Fibroblast of lung (primary cell): ENCODE results near the gene OR7A5. TPM values are rescaled to one million over a fixed set of nuclear protein-coding genes. Genes with fewer than 3 reads are reported as not detected.

Source experiments
- DNase-seq, 2 donors: peaks; one replicate each; pipeline versions ENCODE4 v3.0.0 to v3.0.0-alpha.2; 2010; ENCODE audit warnings: low read depth in 2 of 2
- H2AFZ ChIP-seq: 2 replicates; pipeline ENCODE4 v1.5.1; 2012; ENCODE audit warnings: low read length, control low read depth, inconsistent platforms
- H3K27ac ChIP-seq: 2 replicates; pipeline ENCODE4 v1.5.1; 2011; ENCODE audit warnings: low read length, control low read depth; ENCODE audit not compliant: insufficient read depth
- H3K27me3 ChIP-seq: 2 replicates; pipeline ENCODE4 v1.5.1; 2011; ENCODE audit warnings: mild to moderate bottlenecking, low read length; ENCODE audit not compliant: control insufficient read depth, insufficient read depth
- H3K36me3 ChIP-seq: 2 replicates; pipeline ENCODE4 v1.5.1; 2011; ENCODE audit warnings: low read length; ENCODE audit not compliant: control insufficient read depth, insufficient read depth
- H3K4me1 ChIP-seq: 2 replicates; pipeline ENCODE4 v1.5.1; 2011; ENCODE audit warnings: low read length; ENCODE audit not compliant: control insufficient read depth, insufficient read depth; ENCODE audit errors: extremely low read depth
- H3K4me2 ChIP-seq: 2 replicates; pipeline ENCODE4 v1.5.1; 2011; ENCODE audit warnings: low read length, control low read depth; ENCODE audit not compliant: insufficient read depth; ENCODE audit errors: extremely low read depth
- H3K4me3 ChIP-seq, 4 experiments: fragments of 200-600 bp in 1 of 4; sonication (generic) in 1 of 4; replicated peaks in 1 of 4; 2 replicates each; pipeline ENCODE4 v1.5.1; 2011 to 2016; ENCODE audit warnings: low read length in 4 of 4, low read depth in 3 of 4, mild to moderate bottlenecking in 3 of 4, control low read depth in 2 of 4, inconsistent platforms in 1 of 4, mixed read lengths in 1 of 4; ENCODE audit not compliant: insufficient read depth in 1 of 4; ENCODE audit errors: control extremely low read depth in 1 of 4
- H3K79me2 ChIP-seq: 2 replicates; pipeline ENCODE4 v1.5.1; 2012; ENCODE audit warnings: mild to moderate bottlenecking, low read length, inconsistent platforms; ENCODE audit not compliant: control insufficient read depth, insufficient read depth
- H3K9ac ChIP-seq: 2 replicates; pipeline ENCODE4 v1.5.1; 2011; ENCODE audit warnings: mild to moderate bottlenecking, low read length, control low read depth; ENCODE audit not compliant: insufficient read depth
- H3K9me3 ChIP-seq: 2 replicates; pipeline ENCODE4 v1.5.1; 2012; ENCODE audit warnings: low read depth, low read length; ENCODE audit not compliant: control insufficient read depth, insufficient read depth
- H4K20me1 ChIP-seq: 2 replicates; pipeline ENCODE4 v1.5.1; 2011; ENCODE audit warnings: low read length; ENCODE audit not compliant: control insufficient read depth, insufficient read depth; ENCODE audit errors: extremely low read depth
- CTCF ChIP-seq, 2 donors: IDR thresholded peaks in 1 of 2; conservative IDR thresholded peaks in 1 of 2; 1 replicate in 1 of 2; 2 replicates in 1 of 2; pipeline ENCODE4 v1.5.1; 2011 to 2012; ENCODE audit warnings: low read length in 2 of 2, control low read depth in 1 of 2, inconsistent platforms in 1 of 2, low read depth in 1 of 2, mild to moderate bottlenecking in 1 of 2
- EZH2 ChIP-seq: IDR thresholded peaks from 2 replicates; pipeline ENCODE4 v1.5.1; 2012; ENCODE audit warnings: low read length, control low read depth, mild to moderate bottlenecking; ENCODE audit errors: missing control alignments
- polyA plus RNA-seq, 2 donors: library from polyadenylated mRNA; depleted of rRNA in 1 of 2; stranded (reverse) in 1 of 2; unstranded in 1 of 2; fragments of >200 nt; gene quantifications; 2 replicates each; pipeline ENCODE4 v1.2.1, GENCODE V29; 2011 to 2012; ENCODE audit warnings: missing spikeins in 1 of 2
- total RNA-seq: library from RNA; depleted of rRNA; stranded (reverse); fragments of >200 nt; gene quantifications from 2 replicates; pipeline ENCODE4 v1.2.1, GENCODE V29; 2014

OR7A5 gene
- total and polyA plus RNA-seq, 2 donors (not counting 1 experiment from before 2014, with no cell fraction given), result not detected

DNA sequence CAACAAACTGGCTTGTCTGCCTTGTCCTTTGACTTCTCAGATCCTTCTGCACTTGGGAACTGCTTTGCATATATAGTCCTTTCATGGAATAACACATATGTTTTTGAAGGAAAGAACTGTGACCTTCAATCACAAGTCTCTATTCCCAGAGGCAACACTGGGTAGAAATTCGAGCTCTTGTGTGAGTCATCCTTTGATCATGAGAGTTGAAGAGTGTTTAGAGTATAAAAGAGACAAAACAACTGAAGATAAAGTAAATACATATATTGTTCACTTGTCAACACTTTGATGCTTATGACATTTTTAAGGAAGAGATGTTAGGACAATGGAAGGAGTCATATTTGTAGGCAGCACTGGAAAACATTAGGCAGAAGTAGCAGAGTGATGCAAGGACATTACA, 5.2 kb upstream of the OR7A5 start:
- Histone ChIP-seq H3K36me3 (no peaks in the 10 kb centered on the region), H3K27me3 (no peaks in the 10 kb centered on the region), H2AFZ (no peak overlapping the region), H4K20me1 (no peaks in the 10 kb centered on the region), H3K27ac (no peak overlapping the region), H3K79me2 (no peaks in the 10 kb centered on the region), H3K9ac (no peak overlapping the region), H3K4me1 (no peaks in the 10 kb centered on the region), H3K4me3 (no peak overlapping the region), H3K4me2 (no peak overlapping the region), H3K9me3 (no peaks in the 10 kb centered on the region)
- DNase-seq, result no peak
- TF ChIP-seq CTCF (conservative IDR thresholded peaks at IDR 0.05 in 1 of 2, IDR thresholded peaks at IDR 0.05 in 1 of 2; ENCODE audit: low read depth in 1 of 2, low read length in 2 of 2) (no peak), EZH2 (no peak)

DNA sequence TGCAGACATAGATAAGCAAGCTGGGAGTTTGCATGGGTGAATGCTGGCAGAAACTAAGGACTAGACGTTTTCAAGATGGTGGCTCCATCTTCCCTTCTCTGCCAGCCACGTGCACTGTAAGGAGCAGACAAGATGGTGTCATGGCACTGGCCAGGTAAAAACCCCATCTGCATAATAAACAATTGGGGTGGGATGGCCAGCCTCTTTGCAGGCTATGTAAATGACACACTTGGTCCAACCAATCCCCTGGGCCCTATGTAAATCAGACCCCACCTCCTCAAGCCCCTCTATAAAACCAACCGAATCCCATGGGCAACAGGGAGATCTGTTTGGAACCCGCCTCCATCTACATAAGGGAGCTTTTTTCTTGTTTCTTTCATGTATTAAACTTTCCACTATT, 2.4 kb upstream of the OR7A5 start:
- TF ChIP-seq EZH2 (no peak), CTCF (conservative IDR thresholded peaks at IDR 0.05 in 1 of 2, IDR thresholded peaks at IDR 0.05 in 1 of 2; ENCODE audit: low read depth in 1 of 2, low read length in 2 of 2) (no peak)
- H3K79me2 ChIP-seq, result no peaks in the 10 kb centered on the region

DNA sequence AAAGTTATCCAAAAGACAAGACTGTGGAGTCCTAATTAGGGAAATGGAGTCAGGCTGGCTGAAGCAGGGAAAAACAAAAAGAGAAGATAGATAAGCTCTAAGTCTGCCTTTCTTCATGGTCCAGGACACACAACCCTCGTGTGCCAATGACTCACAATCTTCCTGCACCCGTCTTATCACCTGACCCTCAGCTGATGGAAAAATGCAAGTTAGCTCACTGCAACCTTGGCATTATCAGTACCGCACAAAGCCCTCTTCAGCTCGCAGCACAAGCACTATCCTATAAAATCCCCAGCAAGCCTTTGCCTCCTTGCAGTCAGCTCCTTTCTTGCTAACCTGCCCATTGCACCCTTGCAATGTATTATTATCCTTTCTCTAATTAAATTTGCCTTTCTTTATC, 4.3 kb downstream of the OR7A5 start:
- H4K20me1 ChIP-seq, result no peaks in the 10 kb centered on the region
- no peak overlapping the region for H3K27ac ChIP-seq
- H3K36me3 ChIP-seq, result no peaks in the 10 kb centered on the region
- TF ChIP-seq EZH2, result no peak
- TF ChIP-seq CTCF (conservative IDR thresholded peaks at IDR 0.05 in 1 of 2, IDR thresholded peaks at IDR 0.05 in 1 of 2; ENCODE audit: low read depth in 1 of 2, low read length in 2 of 2), result no peak
- no peaks in the 10 kb centered on the region for H3K79me2 ChIP-seq
- no peaks in the 10 kb centered on the region for H3K27me3 ChIP-seq
- H3K9me3 ChIP-seq, result no peaks in the 10 kb centered on the region
- H2AFZ ChIP-seq, result no peak overlapping the region
- no peak overlapping the region for H3K9ac ChIP-seq
- no peak overlapping the region for H3K4me2 ChIP-seq
- H3K4me1 ChIP-seq, result no peaks in the 10 kb centered on the region
- no peak for DNase-seq
- no peak overlapping the region for H3K4me3 ChIP-seq

More for the DNA sequence above, 2.4 kb upstream of the OR7A5 start:
- Histone ChIP-seq H2AFZ (no peak overlapping the region), H4K20me1 (no peaks in the 10 kb centered on the region), H3K27me3 (no peaks in the 10 kb centered on the region), H3K27ac (no peak overlapping the region), H3K4me3 (no peak overlapping the region), H3K4me2 (no peak overlapping the region), H3K4me1 (no peaks in the 10 kb centered on the region), H3K9me3 (no peaks in the 10 kb centered on the region), H3K9ac (no peak overlapping the region), H3K36me3 (no peaks in the 10 kb centered on the region)
- no peak for DNase-seq
